Measurements from ENCODE around the gene STPG3. TPM values are rescaled to one million over a fixed set of nuclear protein-coding genes. Genes with fewer than 3 reads are reported as not detected.
A peak's percentile ranks its signal among the peaks of the same experiment; 100 is the strongest.

The STPG3 gene
- total and polyA plus RNA-seq, 9 of the 15 experiments (the other 6 are each of a cell fraction or from before 2014, with no cell fraction given), result not detected

DNA sequence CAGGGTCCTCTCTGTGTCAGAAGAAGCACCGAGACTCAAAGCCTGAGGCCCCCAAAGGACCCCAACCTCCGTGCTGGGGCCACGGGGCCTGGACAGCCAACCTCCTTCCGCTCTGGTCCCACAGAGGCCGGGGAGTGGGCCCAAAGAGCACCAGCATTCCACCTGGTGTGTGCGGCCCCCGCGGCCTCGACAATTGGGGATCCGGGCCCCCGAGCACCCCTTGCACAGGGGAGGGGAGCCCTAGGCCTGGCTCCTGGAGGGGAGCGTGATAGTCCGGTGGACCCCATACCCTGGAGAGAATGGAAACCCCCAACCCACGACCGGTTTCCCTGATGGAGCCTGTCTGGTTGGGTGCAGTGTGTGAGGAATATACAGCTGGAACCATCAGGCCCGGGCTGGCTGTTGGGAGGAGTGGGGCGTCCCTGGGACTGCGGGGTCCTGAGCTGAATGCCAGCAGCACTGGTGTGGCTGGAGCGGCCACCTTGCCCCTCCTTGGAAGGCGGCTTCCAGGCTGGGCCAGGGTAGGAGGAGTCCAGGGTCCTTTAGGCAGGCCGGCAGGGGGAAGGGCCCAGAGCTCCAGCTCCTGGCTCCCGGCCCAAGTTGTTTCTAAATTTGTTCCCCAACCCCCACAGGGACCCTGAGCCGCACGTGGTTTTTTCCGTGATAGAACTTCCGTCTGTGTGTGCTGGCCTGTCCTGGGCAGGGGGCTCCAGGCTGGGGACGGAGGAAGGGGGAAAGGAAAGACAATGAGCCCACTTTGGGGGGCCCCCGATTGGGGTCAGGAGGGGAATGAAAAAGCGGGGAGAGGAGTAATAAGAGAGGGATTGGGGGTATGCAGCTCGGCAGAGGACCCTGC lies 25.6 kb downstream of the STPG3 start (continued):
- TF ChIP-seq, protein P1, sequence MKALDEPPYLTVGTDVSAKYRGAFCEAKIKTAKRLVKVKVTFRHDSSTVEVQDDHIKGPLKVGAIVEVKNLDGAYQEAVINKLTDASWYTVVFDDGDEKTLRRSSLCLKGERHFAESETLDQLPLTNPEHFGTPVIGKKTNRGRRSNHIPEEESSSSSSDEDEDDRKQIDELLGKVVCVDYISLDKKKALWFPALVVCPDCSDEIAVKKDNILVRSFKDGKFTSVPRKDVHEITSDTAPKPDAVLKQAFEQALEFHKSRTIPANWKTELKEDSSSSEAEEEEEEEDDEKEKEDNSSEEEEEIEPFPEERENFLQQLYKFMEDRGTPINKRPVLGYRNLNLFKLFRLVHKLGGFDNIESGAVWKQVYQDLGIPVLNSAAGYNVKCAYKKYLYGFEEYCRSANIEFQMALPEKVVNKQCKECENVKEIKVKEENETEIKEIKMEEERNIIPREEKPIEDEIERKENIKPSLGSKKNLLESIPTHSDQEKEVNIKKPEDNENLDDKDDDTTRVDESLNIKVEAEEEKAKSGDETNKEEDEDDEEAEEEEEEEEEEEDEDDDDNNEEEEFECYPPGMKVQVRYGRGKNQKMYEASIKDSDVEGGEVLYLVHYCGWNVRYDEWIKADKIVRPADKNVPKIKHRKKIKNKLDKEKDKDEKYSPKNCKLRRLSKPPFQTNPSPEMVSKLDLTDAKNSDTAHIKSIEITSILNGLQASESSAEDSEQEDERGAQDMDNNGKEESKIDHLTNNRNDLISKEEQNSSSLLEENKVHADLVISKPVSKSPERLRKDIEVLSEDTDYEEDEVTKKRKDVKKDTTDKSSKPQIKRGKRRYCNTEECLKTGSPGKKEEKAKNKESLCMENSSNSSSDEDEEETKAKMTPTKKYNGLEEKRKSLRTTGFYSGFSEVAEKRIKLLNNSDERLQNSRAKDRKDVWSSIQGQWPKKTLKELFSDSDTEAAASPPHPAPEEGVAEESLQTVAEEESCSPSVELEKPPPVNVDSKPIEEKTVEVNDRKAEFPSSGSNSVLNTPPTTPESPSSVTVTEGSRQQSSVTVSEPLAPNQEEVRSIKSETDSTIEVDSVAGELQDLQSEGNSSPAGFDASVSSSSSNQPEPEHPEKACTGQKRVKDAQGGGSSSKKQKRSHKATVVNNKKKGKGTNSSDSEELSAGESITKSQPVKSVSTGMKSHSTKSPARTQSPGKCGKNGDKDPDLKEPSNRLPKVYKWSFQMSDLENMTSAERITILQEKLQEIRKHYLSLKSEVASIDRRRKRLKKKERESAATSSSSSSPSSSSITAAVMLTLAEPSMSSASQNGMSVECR (CRISPR knock-in tag; IDR thresholded peaks at IDR 0.05), result no peak; the same call in 1 of the 2 replicates
- TF ChIP-seq MED1 (CRISPR knock-in tag; IDR thresholded peaks at IDR 0.05; ENCODE audit: borderline replicate concordance) (no peak), ZEB2 (IDR thresholded peaks at IDR 0.05) (no peak), KLF16 (IDR thresholded peaks at IDR 0.05) (no peak), ZBTB8A (IDR thresholded peaks at IDR 0.05; ENCODE audit: partially characterized antibody) (no peak), PRPF4 (IDR thresholded peaks at IDR 0.05; ENCODE audit: insufficient read depth, low read depth, low read length, poor library complexity, severe bottlenecking) (no peak), NEUROD1 (IDR thresholded peaks at IDR 0.05; ENCODE audit: borderline replicate concordance, low read depth, low read length, partially characterized antibody) (no peak), GTF2A2 (tag; IDR thresholded peaks at IDR 0.05) (no peak), ZNF778 (CRISPR knock-in tag; IDR thresholded peaks at IDR 0.05) (no peak), RFX5 (IDR thresholded peaks at IDR 0.05; ENCODE audit: low read depth, low read length) (no peak), PHF20 (IDR thresholded peaks at IDR 0.05; ENCODE audit: partially characterized antibody) (no peak), RUNX1 (IDR thresholded peaks at IDR 0.05; ENCODE audit: low read depth) (no peak), MTA2 (IDR thresholded peaks at IDR 0.05; ENCODE audit: low read depth) (no peak), ZNF232 (CRISPR knock-in tag; IDR thresholded peaks at IDR 0.05) (no peak), GABPB2 (CRISPR knock-in tag; conservative IDR thresholded peaks at IDR 0.05) (no peak), ETS2 (tag; IDR thresholded peaks at IDR 0.05; ENCODE audit: borderline replicate concordance, poor library complexity, severe bottlenecking) (no peak), SMARCE1 (IDR thresholded peaks at IDR 0.05) (no peak), ZNF217 (CRISPR knock-in tag; IDR thresholded peaks at IDR 0.05) (no peak), ZNF695 (CRISPR knock-in tag; IDR thresholded peaks at IDR 0.05) (no peak), ZNF583 (CRISPR knock-in tag; IDR thresholded peaks at IDR 0.05) (no peak)
- TF ChIP-seq, protein P2, sequence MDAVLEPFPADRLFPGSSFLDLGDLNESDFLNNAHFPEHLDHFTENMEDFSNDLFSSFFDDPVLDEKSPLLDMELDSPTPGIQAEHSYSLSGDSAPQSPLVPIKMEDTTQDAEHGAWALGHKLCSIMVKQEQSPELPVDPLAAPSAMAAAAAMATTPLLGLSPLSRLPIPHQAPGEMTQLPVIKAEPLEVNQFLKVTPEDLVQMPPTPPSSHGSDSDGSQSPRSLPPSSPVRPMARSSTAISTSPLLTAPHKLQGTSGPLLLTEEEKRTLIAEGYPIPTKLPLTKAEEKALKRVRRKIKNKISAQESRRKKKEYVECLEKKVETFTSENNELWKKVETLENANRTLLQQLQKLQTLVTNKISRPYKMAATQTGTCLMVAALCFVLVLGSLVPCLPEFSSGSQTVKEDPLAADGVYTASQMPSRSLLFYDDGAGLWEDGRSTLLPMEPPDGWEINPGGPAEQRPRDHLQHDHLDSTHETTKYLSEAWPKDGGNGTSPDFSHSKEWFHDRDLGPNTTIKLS (IDR thresholded peaks at IDR 0.05; ENCODE audit: borderline replicate concordance, low read depth), result peak; percentile 17
- TF ChIP-seq, protein P3, sequence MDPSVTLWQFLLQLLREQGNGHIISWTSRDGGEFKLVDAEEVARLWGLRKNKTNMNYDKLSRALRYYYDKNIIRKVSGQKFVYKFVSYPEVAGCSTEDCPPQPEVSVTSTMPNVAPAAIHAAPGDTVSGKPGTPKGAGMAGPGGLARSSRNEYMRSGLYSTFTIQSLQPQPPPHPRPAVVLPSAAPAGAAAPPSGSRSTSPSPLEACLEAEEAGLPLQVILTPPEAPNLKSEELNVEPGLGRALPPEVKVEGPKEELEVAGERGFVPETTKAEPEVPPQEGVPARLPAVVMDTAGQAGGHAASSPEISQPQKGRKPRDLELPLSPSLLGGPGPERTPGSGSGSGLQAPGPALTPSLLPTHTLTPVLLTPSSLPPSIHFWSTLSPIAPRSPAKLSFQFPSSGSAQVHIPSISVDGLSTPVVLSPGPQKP (CRISPR knock-in tag; IDR thresholded peaks at IDR 0.05), result no peak
- TF ChIP-seq, protein P4, sequence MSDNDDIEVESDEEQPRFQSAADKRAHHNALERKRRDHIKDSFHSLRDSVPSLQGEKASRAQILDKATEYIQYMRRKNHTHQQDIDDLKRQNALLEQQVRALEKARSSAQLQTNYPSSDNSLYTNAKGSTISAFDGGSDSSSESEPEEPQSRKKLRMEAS (CRISPR knock-in tag; IDR thresholded peaks at IDR 0.05), result peak; percentile 86
